ENCODE data around the gene SP7. TPM values are rescaled to one million over a fixed set of nuclear protein-coding genes. Genes with fewer than 3 reads are reported as not detected.

SP7 gene
- total and polyA plus RNA-seq, 9 donors, result 0.02 to 0.10 TPM; not detected in 7

DNA sequence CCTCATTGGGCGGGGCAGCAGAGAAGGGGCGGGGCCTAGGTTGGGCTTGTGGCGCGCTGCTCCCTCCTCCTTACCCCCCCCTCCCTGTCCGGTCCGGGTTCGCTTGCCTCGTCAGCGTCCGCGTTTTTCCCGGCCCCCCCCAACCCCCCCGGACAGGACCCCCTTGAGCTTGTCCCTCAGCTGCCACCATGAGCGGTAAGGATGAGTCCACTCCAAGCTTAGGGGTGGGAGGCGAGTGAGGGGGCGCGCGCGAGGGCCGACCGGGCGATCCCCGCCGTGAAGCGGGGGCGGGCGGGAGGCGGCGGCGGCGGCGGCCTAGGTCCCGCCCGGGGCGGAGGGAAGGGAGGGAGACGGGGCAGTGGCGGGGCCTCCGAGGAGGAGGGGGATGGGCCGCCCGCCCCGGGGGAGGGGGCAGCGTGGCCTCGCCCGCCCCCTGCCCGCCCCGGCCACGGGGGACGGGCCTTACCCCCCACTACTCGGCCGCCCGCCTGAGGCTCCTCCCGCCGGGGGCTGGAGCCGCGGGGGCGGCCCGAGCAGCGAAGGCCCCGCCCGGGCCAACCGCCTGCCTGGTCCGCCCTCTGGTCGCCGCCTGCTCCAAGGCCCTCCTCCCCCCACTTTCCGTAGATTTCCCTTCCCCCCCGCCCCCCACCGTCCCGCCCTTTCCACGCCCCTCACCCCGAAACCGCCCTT lies 44.1 kb upstream of the SP7 start, which contains the start of gene SP1:
TSS of gene SP1 (plus strand) at position 73 of the 690 bp plus-strand sequence. CDS start at position 189, 116 bp downstream.
- peak; percentile 88 to 98 (median 89) for DNase-seq
- no peaks in the 10 kb centered on the region for H3K36me3 ChIP-seq
- peak within 1 kb of the TSS; percentile 91 to 98 for H3K27ac ChIP-seq
- WGBS, 3 donors, result 1% methylated on average over 32 to 54 of the region's 71 CpGs
- H3K4me1 ChIP-seq (ENCODE audit: insufficient read depth), result peaks cover 20% of the 10 kb centered on the region
- intact Hi-C loops (cut with DNase I), result loop anchor here in 1 of 4 donors (5.0 kb wide), 1 partner anchor 42 kb away; the partner anchor contains the start of gene AMHR2
- no peaks in the 10 kb centered on the region for H3K27me3 ChIP-seq
- no peaks in the 10 kb centered on the region for H3K9me3 ChIP-seq
- TF ChIP-seq EP300 (IDR thresholded peaks at IDR 0.05) (no peak), POLR2A (IDR thresholded peaks at IDR 0.05) (peak; percentile 58)
- TF ChIP-seq, protein P1, sequence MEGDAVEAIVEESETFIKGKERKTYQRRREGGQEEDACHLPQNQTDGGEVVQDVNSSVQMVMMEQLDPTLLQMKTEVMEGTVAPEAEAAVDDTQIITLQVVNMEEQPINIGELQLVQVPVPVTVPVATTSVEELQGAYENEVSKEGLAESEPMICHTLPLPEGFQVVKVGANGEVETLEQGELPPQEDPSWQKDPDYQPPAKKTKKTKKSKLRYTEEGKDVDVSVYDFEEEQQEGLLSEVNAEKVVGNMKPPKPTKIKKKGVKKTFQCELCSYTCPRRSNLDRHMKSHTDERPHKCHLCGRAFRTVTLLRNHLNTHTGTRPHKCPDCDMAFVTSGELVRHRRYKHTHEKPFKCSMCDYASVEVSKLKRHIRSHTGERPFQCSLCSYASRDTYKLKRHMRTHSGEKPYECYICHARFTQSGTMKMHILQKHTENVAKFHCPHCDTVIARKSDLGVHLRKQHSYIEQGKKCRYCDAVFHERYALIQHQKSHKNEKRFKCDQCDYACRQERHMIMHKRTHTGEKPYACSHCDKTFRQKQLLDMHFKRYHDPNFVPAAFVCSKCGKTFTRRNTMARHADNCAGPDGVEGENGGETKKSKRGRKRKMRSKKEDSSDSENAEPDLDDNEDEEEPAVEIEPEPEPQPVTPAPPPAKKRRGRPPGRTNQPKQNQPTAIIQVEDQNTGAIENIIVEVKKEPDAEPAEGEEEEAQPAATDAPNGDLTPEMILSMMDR (IDR thresholded peaks at IDR 0.05), result peak in 1 of 3 donors; percentile 6
- peak within 1 kb of the TSS; percentile 77 for H3K4me3 ChIP-seq

DNA sequence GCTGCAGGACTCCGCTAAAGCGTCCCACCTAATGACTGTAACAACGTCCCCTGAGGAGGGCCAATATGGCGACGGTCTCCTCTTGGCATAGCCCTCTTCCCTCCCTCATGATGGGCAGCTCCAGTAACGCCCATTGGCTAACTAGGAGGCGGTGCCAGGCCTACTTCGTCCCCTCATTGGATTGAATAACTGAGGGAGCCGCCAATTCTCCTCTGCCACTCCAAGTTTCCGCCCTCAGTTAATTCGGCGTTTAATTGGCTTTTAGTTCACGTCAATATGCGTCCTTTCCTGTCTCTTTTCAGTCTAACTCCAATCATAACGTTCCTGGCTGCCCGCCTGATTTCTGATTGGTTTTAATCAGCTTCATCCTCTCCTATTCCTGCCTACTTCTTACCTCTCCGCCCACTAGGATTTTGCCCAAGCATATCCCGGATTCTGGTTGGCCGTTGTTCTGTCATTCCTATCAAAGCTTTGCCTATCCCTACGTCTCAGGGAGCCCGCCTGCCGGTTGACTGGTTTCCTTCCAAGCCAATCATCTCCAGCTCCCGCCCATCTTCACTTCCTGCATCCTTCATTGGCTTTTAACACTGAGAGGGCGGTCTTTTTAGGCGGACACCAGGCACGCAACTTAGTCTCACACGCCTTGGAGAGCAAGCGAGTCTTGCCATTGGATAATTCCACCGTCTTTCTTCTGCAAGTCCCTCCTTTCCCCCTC lies 43.4 kb upstream of the SP7 start:
- peak; percentile 96 for TF ChIP-seq POLR2A (IDR thresholded peaks at IDR 0.05)
- TF ChIP-seq, protein P1 (IDR thresholded peaks at IDR 0.05), result no peak
- TF ChIP-seq EP300 (IDR thresholded peaks at IDR 0.05), result no peak
- Histone ChIP-seq H3K36me3 (no peaks in the 10 kb centered on the region), H3K4me1 (ENCODE audit: insufficient read depth) (peaks cover 19% of the 10 kb centered on the region), H3K27ac (peak overlapping the region; percentile 91 to 98), H3K27me3 (no peaks in the 10 kb centered on the region), H3K4me3 (peak overlapping the region; percentile 77), H3K9me3 (no peaks in the 10 kb centered on the region)
- WGBS, 3 donors, result 0 to 1% (median 0%) methylated on average over 29 of the region's 29 CpGs
- peak; percentile 98 to 100 (median 99) for DNase-seq
- intact Hi-C loops (cut with DNase I), result loop anchor here in 1 of 4 donors (5.0 kb wide), 1 partner anchor 43 kb away; the partner anchor contains the start of gene AMHR2

DNA sequence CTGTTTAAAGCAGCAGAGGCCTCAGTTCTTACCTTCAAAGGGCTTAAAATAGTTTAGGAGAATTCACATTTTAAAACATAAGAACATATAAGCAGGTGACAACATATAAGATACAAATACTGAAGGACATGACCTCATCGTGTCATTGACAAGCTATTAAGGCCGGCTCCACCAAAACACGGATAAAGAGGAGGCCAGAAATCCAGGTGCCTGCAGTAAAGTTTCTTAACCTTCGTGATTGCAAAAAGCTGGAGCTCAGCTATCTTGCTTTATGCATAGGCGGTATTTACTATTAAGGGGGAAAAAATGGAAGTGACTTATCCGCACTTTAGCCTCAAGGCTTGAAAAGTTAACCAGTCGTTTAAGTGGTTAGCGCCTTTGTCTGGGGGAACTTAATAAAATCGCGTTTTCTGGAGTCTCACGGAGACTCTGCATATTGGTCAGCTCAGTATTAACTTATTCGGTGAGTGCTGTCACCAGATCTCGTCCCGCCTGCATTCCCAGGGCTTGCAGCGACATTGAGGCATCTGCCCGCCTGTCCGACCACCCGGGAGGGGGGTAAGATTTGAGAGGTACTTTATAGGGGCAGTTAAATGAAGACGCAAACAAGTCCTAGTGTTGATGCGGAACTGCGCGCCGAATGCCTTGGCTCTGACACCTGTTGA lies 42.7 kb upstream of the SP7 start:
- 11 to 16% (median 11%) methylated on average over 23 of the region's 23 CpGs for WGBS, 3 donors
- peak in 2 of 5 donors; percentile 7 for DNase-seq
- TF ChIP-seq, protein P1 (IDR thresholded peaks at IDR 0.05), result no peak
- peak; percentile 5 for TF ChIP-seq EP300 (IDR thresholded peaks at IDR 0.05)
- intact Hi-C loops (cut with DNase I), result no loop called here
- H3K4me3 ChIP-seq, result peak overlapping the region; percentile 55
- H3K4me1 ChIP-seq (ENCODE audit: insufficient read depth), result peaks cover 15% of the 10 kb centered on the region
- H3K36me3 ChIP-seq, result no peaks in the 10 kb centered on the region
- H3K27me3 ChIP-seq, result no peaks in the 10 kb centered on the region
- H3K9me3 ChIP-seq, result no peaks in the 10 kb centered on the region
- H3K27ac ChIP-seq, result peak overlapping the region; percentile 64 to 83

GRCh38 chr12:53378222-53378621 lies 42.1 kb upstream of the SP7 start:
- no peaks in the 10 kb centered on the region for H3K9me3 ChIP-seq
- TF ChIP-seq POLR2A (IDR thresholded peaks at IDR 0.05) (no peak), EP300 (IDR thresholded peaks at IDR 0.05) (no peak)
- H3K27me3 ChIP-seq, result no peaks in the 10 kb centered on the region
- H3K4me3 ChIP-seq, result no peak overlapping the region
- DNase-seq, result peak in 3 of 5 donors; percentile 37 to 47 (median 43)
- no peak overlapping the region for H3K27ac ChIP-seq
- no peaks in the 10 kb centered on the region for H3K36me3 ChIP-seq
- intact Hi-C loops (cut with DNase I), result no loop called here
- 97 to 99% (median 98%) methylated on average over 12 of the region's 12 CpGs for WGBS, 3 donors
- H3K4me1 ChIP-seq (ENCODE audit: insufficient read depth), result peaks cover 13% of the 10 kb centered on the region

Data from ovary (tissue), 9 donors.